ENCODE data around the gene CCDC43. TPM values are rescaled to one million over a fixed set of nuclear protein-coding genes. Genes with fewer than 3 reads are reported as not detected.

Gene CCDC43, protein sequence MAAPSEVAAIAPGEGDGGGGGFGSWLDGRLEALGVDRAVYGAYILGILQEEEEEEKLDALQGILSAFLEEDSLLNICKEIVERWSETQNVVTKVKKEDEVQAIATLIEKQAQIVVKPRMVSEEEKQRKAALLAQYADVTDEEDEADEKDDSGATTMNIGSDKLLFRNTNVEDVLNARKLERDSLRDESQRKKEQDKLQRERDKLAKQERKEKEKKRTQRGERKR
- 34.1 and 34.3 TPM in 2 replicates for total RNA-seq (2021)
- long read RNA-seq, transcript CCDC43-202 (4 exons, 2,058 nt): minor isoform, 25 of 209 reads
- long read RNA-seq, transcript CCDC43-201 (5 exons, 2,082 nt): major isoform, 171 of 209 reads
- long read RNA-seq, partial matches to known transcripts: 0 of 209 reads
- long read RNA-seq, other reads (novel, unspliced or antisense): 13 of 209 reads

DNA sequence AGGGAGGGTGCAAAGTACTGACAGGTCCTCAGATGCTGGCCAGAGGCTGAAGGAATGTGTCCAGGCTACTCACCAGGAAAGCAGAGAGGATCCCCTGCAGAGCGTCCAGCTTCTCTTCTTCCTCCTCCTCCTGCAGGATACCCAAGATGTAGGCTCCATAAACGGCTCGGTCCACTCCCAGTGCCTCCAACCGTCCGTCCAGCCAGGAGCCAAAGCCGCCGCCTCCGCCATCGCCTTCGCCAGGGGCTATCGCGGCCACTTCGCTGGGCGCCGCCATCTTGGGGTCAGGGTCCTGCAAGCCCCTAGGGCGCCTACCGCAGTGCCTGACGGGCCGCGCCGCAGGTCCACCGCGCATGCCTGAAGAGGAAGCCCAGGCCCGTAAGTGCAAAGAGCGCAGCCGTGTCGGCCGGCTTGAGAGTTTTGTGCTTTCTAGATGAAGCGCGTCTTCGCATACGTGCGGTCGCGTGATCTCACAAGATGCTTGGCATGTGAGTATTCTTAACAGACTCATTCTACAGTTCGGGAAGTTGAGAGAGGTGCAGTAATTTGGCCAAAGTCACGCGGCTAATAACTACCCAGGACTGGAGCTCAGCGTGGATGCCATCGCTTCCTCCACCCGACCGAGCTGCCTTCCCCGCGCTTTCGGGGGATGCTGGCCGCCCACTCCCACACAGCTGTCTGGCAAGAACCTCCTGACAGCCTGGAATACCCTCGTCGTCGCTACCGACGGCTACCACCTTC lies at the start of gene CCDC43:
CCDC43 (minus strand) TSS at position 300 of the 741 bp plus-strand sequence; CDS start at position 277, 23 bp downstream.
- no peak within 1 kb of the TSS for H2BK5ac ChIP-seq (ENCODE audit: insufficient read length, low read length)
- no peak within 1 kb of the TSS for H2BK120ac ChIP-seq (ENCODE audit: low read depth, low read length, poor library complexity, severe bottlenecking)
- H3K14ac ChIP-seq (ENCODE audit: insufficient read depth, low read length): peak within 1 kb of the TSS; percentile 96
- H3K23ac ChIP-seq (ENCODE audit: insufficient read length, low read depth, low read length): no peak within 1 kb of the TSS
- Mint-ChIP-seq H3K4me1 (peaks cover 13 to 15% of the 10 kb centered on the region in 2 experiments), H3K36me3 (ENCODE audit: insufficient read depth in 1 of 3, low read depth in 3 of 3) (peaks cover 0 to 18% (median 0%) of the 10 kb centered on the region in 3 experiments; a peak in 5 of 7 replicates), H3K27ac (peak within 1 kb of the TSS; percentile 94 to 99 (median 98)), H3K27me3 (ENCODE audit: low read depth) (no peaks in the 10 kb centered on the region; the same call in 1 of the 2 replicates), H3K4me3 (peak within 1 kb of the TSS; percentile 98 to 99), H3K9me3 (no peaks in the 10 kb centered on the region)
- H4K91ac ChIP-seq (ENCODE audit: insufficient read length, low read depth, low read length): peak within 1 kb of the TSS; percentile 50
- H2BK15ac ChIP-seq (ENCODE audit: low read depth, low read length): 0 out of 2 replicates have a peak within 1 kb of the TSS, but pooled peaks have one; percentile 56
- TF ChIP-seq, protein P1, sequence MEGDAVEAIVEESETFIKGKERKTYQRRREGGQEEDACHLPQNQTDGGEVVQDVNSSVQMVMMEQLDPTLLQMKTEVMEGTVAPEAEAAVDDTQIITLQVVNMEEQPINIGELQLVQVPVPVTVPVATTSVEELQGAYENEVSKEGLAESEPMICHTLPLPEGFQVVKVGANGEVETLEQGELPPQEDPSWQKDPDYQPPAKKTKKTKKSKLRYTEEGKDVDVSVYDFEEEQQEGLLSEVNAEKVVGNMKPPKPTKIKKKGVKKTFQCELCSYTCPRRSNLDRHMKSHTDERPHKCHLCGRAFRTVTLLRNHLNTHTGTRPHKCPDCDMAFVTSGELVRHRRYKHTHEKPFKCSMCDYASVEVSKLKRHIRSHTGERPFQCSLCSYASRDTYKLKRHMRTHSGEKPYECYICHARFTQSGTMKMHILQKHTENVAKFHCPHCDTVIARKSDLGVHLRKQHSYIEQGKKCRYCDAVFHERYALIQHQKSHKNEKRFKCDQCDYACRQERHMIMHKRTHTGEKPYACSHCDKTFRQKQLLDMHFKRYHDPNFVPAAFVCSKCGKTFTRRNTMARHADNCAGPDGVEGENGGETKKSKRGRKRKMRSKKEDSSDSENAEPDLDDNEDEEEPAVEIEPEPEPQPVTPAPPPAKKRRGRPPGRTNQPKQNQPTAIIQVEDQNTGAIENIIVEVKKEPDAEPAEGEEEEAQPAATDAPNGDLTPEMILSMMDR (conservative IDR thresholded peaks at IDR 0.05): no peak
- peak within 1 kb of the TSS; percentile 95 for H3K18ac ChIP-seq (ENCODE audit: insufficient read length, low read depth, low read length)
- peak; percentile 97 for DNase-seq
- H3K4me2 ChIP-seq (ENCODE audit: insufficient read depth, insufficient read length, low read length): peak within 1 kb of the TSS; percentile 96
- peaks cover 9% of the 10 kb centered on the region for H3K23me2 ChIP-seq (ENCODE audit: insufficient read length, low read depth, low read length, poor library complexity, severe bottlenecking)
- no peak within 1 kb of the TSS for H3K4ac ChIP-seq (ENCODE audit: low read depth, low read length)
- H3T11ph ChIP-seq (ENCODE audit: low read length): no peak within 1 kb of the TSS
- no peak within 1 kb of the TSS for H2AFZ ChIP-seq (ENCODE audit: low read length)
- no peaks in the 10 kb centered on the region for H3K27me3 ChIP-seq (ENCODE audit: insufficient read depth, low read length)
- H3K56ac ChIP-seq (ENCODE audit: insufficient read length, low read depth, low read length): peak within 1 kb of the TSS; percentile 42
- H3K79me2 ChIP-seq (ENCODE audit: insufficient read depth, low read length): peaks cover 5% of the 10 kb centered on the region; the same call in 1 of the 2 replicates
- peak within 1 kb of the TSS; percentile 92 for H4K5ac ChIP-seq (ENCODE audit: insufficient read length, low read depth, low read length)
- peak within 1 kb of the TSS; percentile 1 for H3K27ac ChIP-seq (ENCODE audit: insufficient read length, low read depth, low read length)
- WGBS (ENCODE audit: extremely low coverage, insufficient read length, low lambda C conversion rate): no CpG with 5 or more reads among the region's 51 CpGs
- H3K79me1 ChIP-seq (ENCODE audit: insufficient read depth, low read depth, low read length, poor library complexity, severe bottlenecking): peaks cover 2% of the 10 kb centered on the region
- H2AK5ac ChIP-seq (ENCODE audit: insufficient read length, low read length): no peak within 1 kb of the TSS
- no peaks in the 10 kb centered on the region for H4K20me1 ChIP-seq (ENCODE audit: control insufficient read depth, insufficient read depth, insufficient read length)
- no peaks in the 10 kb centered on the region for H3K4me1 ChIP-seq (ENCODE audit: insufficient read depth, low read length)
- H3K9me3 ChIP-seq (ENCODE audit: control insufficient read depth, low read depth, low read length): no peaks in the 10 kb centered on the region
- H3K9ac ChIP-seq (ENCODE audit: extremely low read depth, insufficient read length, low read length): peak within 1 kb of the TSS; percentile 96
- peak within 1 kb of the TSS; percentile 84 for H4K8ac ChIP-seq (replicated peaks; ENCODE audit: insufficient read length, low read depth, low read length)
- no peak within 1 kb of the TSS for H2BK20ac ChIP-seq (ENCODE audit: low read depth, low read length, poor library complexity, severe bottlenecking)
- H2BK12ac ChIP-seq (ENCODE audit: insufficient read length, low read depth, low read length): no peak within 1 kb of the TSS

Measured in H9 (cell line).